Liver (tissue), 3 donors: ENCODE data around the gene IFI35.

Experiments
- CTCF ChIP-seq: fragments of 150-350 bp; IDR thresholded peaks from 2 replicates; pipeline ENCODE4 v1.5.1; 2017; ENCODE audit warnings: improper control_type of control experiment, low read depth, low read length; ENCODE audit not compliant: missing input control
- SP1 ChIP-seq: IDR thresholded peaks from 2 replicates; pipeline ENCODE4 v1.6.1; 2018; ENCODE audit warnings: antibody characterized with exemption, mild to moderate bottlenecking
- donor health status: healthy.
- donor health status: healthy.

DNA sequence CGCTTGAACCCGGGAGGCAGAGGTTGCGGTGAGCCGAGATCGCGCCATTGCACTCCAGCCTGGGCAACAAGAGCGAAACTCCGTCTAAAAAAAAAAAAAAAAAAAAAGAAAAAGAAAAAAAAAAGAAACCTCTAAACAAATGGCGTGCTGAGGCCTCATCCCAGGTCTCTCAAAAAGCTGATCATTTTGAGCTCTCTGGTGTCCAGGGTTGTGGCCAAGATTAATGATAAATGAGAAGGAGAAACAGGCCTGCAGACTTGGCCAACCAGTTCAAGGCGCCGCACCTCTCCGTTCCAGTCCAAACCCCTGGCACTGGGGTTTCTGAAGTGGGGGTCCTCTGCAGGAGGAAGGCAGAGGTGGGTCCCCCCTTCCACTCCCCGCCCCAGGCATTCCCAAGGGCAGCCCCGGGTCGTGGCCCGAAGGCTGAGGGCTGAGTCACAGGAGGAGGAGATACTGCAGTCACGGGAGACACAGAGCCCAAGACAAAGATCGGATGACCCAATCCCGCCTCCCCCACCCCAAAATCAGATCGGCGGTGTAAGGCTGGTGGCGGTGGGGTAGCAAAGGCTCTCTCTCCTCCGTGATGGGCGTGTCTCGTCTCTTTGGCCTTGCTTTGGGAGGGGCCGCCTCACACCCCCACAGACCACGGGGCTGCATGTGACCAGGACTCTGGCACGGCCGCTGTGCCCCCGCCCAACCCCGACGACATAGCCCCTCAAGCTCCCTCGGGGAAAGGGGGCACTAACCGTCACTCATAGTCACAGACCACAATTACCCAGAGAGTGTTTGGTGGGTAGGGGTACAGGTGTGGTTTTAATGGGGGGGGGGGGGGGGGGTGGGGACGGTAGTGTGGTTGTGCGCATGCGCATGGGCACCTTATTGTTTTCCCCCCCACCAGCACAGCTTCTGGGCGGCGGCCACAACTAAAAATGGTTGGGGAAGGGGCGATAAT, 14.5 kb downstream of the IFI35 start:
- TF ChIP-seq CTCF = no peak
- TF ChIP-seq SP1 = no peak
